Aorta (tissue), 5 donors: ENCODE data around the gene SAMD8. TPM values are rescaled to one million over a fixed set of nuclear protein-coding genes. Genes with fewer than 3 reads are reported as not detected.
"Not testable (repeated sequence)": the region's sequence is repeated elsewhere in the genome, so short reads cannot be mapped to it uniquely, and the experiment has no call there.

Source experiments
- ATAC-seq: fragments of 200-7000 bp; cut with Tn5 transposase; one replicate; pipeline ENCODE4 v1.9.1; 2022; ENCODE audit warnings: moderate library complexity; ENCODE audit not compliant: low FRiP score
- DNase-seq, 2 donors: peaks; one replicate each; pipeline ENCODE4 v3.0.0-alpha.2; 2020
- H3K27ac ChIP-seq, 2 donors: one replicate each; pipeline ENCODE4 v1.5.1; 2013; ENCODE audit warnings: low read length in 2 of 2, mild to moderate bottlenecking in 2 of 2, moderate library complexity in 2 of 2, control low read depth in 1 of 2, inconsistent platforms in 1 of 2, low read depth in 1 of 2
- H3K27me3 ChIP-seq, 2 donors: one replicate each; pipeline ENCODE4 v1.6.1; 2013; ENCODE audit warnings: control low read depth in 1 of 2, low read length in 1 of 2, mild to moderate bottlenecking in 1 of 2, moderate library complexity in 1 of 2; ENCODE audit not compliant: insufficient read depth in 2 of 2, control insufficient read depth in 1 of 2
- H3K36me3 ChIP-seq, 2 donors: one replicate each; pipeline ENCODE4 v1.6.1; 2013; ENCODE audit warnings: control low read depth in 1 of 2, low read length in 1 of 2, mild to moderate bottlenecking in 1 of 2; ENCODE audit not compliant: insufficient read depth in 2 of 2, control insufficient read depth in 1 of 2
- H3K4me1 ChIP-seq, 2 donors: one replicate each; pipeline ENCODE4 v1.6.1; 2013; ENCODE audit warnings: low read length in 2 of 2, control low read depth in 1 of 2, mild to moderate bottlenecking in 1 of 2, moderate library complexity in 1 of 2; ENCODE audit not compliant: insufficient read depth in 2 of 2, control insufficient read depth in 1 of 2
- H3K4me3 ChIP-seq, 2 donors: one replicate each; pipeline ENCODE4 v1.5.1; 2013; ENCODE audit warnings: low read length in 2 of 2, control low read depth in 1 of 2, mild to moderate bottlenecking in 1 of 2
- H3K9me3 ChIP-seq: one replicate; pipeline ENCODE4 v1.6.1; 2013; ENCODE audit warnings: mild to moderate bottlenecking, low read length; ENCODE audit not compliant: control insufficient read depth
- WGBS, 2 donors: extraction: QIAGEN DNeasy Blood & Tissue Kit; methylation state at CpG; one replicate each; pipeline ENCODE4 v1.1.7; 2013; 5-methylcytosine and 5-hydroxymethylcytosine counted together
- intact Hi-C, 2 donors: fragments of 100-400 bp; cut with DNase I; formaldehyde crosslinking; loops; one replicate each; pipeline versions ENCODE4 v1.14.2 to v1.15.0; 2022
- polyA plus RNA-seq, 2 donors: library from polyadenylated mRNA; stranded (reverse); fragments of 200-250 nt; gene quantifications; one replicate each; pipeline ENCODE4 v1.2.3, GENCODE V29; 2013
- total RNA-seq, 2 donors: library from RNA; stranded (reverse); fragmentation: NEBNext Ultra II Directional; extraction: Animal tissue kit (Norgen Biotek cat#: 25700); gene quantifications; one replicate each; pipeline ENCODE4 v1.2.1, GENCODE V29; 2021
- donor health status: healthy with polysubstance abuse.
- donor health status: Bipolar disorder and iron deficiency.
- donor health status: DM: no; HTN: no; CAD: no.
- donor health status: DM: no; HTN: no; CAD: no.
- donor health status: DM: yes; HTN: yes; CAD: no.

SAMD8 gene
- total and polyA plus RNA-seq, 4 donors: 6.8 to 37.5 (median 21.8) TPM

GRCh38 chr10:75102830-75103673 lies 8.4 kb upstream of the SAMD8 start:
- no peak for ATAC-seq
- Histone ChIP-seq H3K27ac (no peak overlapping the region), H3K4me1 (no peaks in the 10 kb centered on the region), H3K9me3 (no peaks in the 10 kb centered on the region), H3K27me3 (no peaks in the 10 kb centered on the region), H3K4me3 (no peak overlapping the region), H3K36me3 (no peaks in the 10 kb centered on the region)
- DNase-seq: peak in 1 of 2 donors; percentile 72
- WGBS, 2 donors: 31 to 32% methylated on average over 9 of the region's 9 CpGs
- intact Hi-C loops: loop anchor here in 1 of 2 donors (5.0 kb wide), 1 partner anchor 836 kb away; no protein-coding TSS in a partner anchor

- WGBS, 2 donors: 94 to 97% methylated on average over 6 of the region's 6 CpGs
- no peaks in the 10 kb centered on the region for H3K4me1 ChIP-seq
- H3K27ac ChIP-seq: no peak overlapping the region
- H3K36me3 ChIP-seq: no peaks in the 10 kb centered on the region
- no peak for ATAC-seq
- intact Hi-C loops: loop anchor here in 1 of 2 donors (5.0 kb wide), 1 partner anchor 837 kb away; no protein-coding TSS in a partner anchor
- no peaks in the 10 kb centered on the region for H3K27me3 ChIP-seq
- no peaks in the 10 kb centered on the region for H3K9me3 ChIP-seq
- peak in 1 of 2 donors; percentile 61 for DNase-seq
- H3K4me3 ChIP-seq: no peak overlapping the region
Measured at GRCh38 chr10:75103881-75104686, 7.4 kb upstream of the SAMD8 start.

- Histone ChIP-seq H3K27me3 (no peaks in the 10 kb centered on the region), H3K4me3 (no peak overlapping the region), H3K4me1 (no peaks in the 10 kb centered on the region), H3K9me3 (no peaks in the 10 kb centered on the region), H3K27ac (no peak overlapping the region), H3K36me3 (no peaks in the 10 kb centered on the region)
- WGBS, 2 donors: 72 to 83% methylated on average over 3 of the region's 3 CpGs
- no peak for ATAC-seq
- intact Hi-C loops: loop anchor here in 1 of 2 donors (5.0 kb wide), 1 partner anchor 838 kb away; no protein-coding TSS in a partner anchor
- peak in 1 of 2 donors; percentile 57 for DNase-seq
Measured at GRCh38 chr10:75104842-75105241, 6.6 kb upstream of the SAMD8 start.

- Histone ChIP-seq H3K4me3 (no peak overlapping the region), H3K9me3 (no peaks in the 10 kb centered on the region), H3K27ac (no peak overlapping the region), H3K36me3 (no peaks in the 10 kb centered on the region), H3K27me3 (no peaks in the 10 kb centered on the region), H3K4me1 (no peaks in the 10 kb centered on the region)
- ATAC-seq (no peak), DNase-seq (peak in 1 of 2 donors; percentile 77)
- 92 to 94% methylated on average over 16 of the region's 16 CpGs for WGBS, 2 donors
- intact Hi-C loops: no loop called here
Measured at GRCh38 chr10:75105576-75106197, 5.8 kb upstream of the SAMD8 start.

GRCh38 chr10:75106242-75106641 lies 5.2 kb upstream of the SAMD8 start:
- Histone ChIP-seq H3K9me3 (no peaks in the 10 kb centered on the region), H3K4me3 (no peak overlapping the region), H3K27ac (no peak overlapping the region), H3K36me3 (no peaks in the 10 kb centered on the region), H3K4me1 (no peaks in the 10 kb centered on the region), H3K27me3 (no peaks in the 10 kb centered on the region)
- DNase-seq (peak in 1 of 2 donors; percentile 12), ATAC-seq (no peak)
- intact Hi-C loops: no loop called here
- 76 to 78% methylated on average over 8 of the region's 8 CpGs for WGBS, 2 donors

- H3K36me3 ChIP-seq, H3K27me3 ChIP-seq, ATAC-seq, H3K9me3 ChIP-seq, H3K27ac ChIP-seq, H3K4me1 ChIP-seq, intact Hi-C loops, H3K4me3 ChIP-seq: not testable (repeated sequence)
- peak in 1 of 2 donors; percentile 31 for DNase-seq
- 98% methylated on average over 9 of the region's 9 CpGs for WGBS, 2 donors
Measured at GRCh38 chr10:75106891-75107290, 4.6 kb upstream of the SAMD8 start.

- no peaks in the 10 kb centered on the region for H3K36me3 ChIP-seq
- no peak for ATAC-seq
- H3K4me3 ChIP-seq: no peak overlapping the region
- H3K27me3 ChIP-seq: no peaks in the 10 kb centered on the region
- peak in 1 of 2 donors; percentile 73 for DNase-seq
- 88 to 89% methylated on average over 21 to 25 of the region's 25 CpGs for WGBS, 2 donors
- no peaks in the 10 kb centered on the region for H3K4me1 ChIP-seq
- H3K27ac ChIP-seq: no peak overlapping the region
- H3K9me3 ChIP-seq: no peaks in the 10 kb centered on the region
- intact Hi-C loops: no loop called here
Measured at GRCh38 chr10:75107756-75108683, 3.4 kb upstream of the SAMD8 start.
